IPS DF 6.9 (cell line): Measurements from ENCODE around the gene C9orf57.

Experiments used
- DNase-seq: peaks from one replicate; pipeline ENCODE4 v3.0.0-alpha.2; 2013; ENCODE audit warnings: low read depth, low spot score
- H3K27ac ChIP-seq: one replicate; pipeline ENCODE4 v1.5.1; 2013; ENCODE audit warnings: low read length, control low read depth
- H3K27me3 ChIP-seq: 2 replicates; pipeline ENCODE4 v1.6.1; 2013; ENCODE audit warnings: mild to moderate bottlenecking, low read length; ENCODE audit not compliant: control insufficient read depth, insufficient read depth
- H3K36me3 ChIP-seq: 2 replicates; pipeline ENCODE4 v1.6.1; 2013; ENCODE audit warnings: low read length; ENCODE audit not compliant: control insufficient read depth, insufficient read depth
- H3K4me1 ChIP-seq: 2 replicates; pipeline ENCODE4 v1.6.1; 2013; ENCODE audit warnings: low read length; ENCODE audit not compliant: control insufficient read depth, insufficient read depth
- H3K4me3 ChIP-seq: 2 replicates; pipeline ENCODE4 v1.5.1; 2013; ENCODE audit warnings: mild to moderate bottlenecking, low read length
- H3K9me3 ChIP-seq: 2 replicates; pipeline ENCODE4 v1.6.1; 2013; ENCODE audit warnings: low read length, inconsistent platforms; ENCODE audit not compliant: control insufficient read depth, insufficient read depth
- WGBS: extraction: QIAGEN DNeasy Blood & Tissue Kit; methylation state at CpG from one replicate; pipeline ENCODE4 v1.1.7; 2013; ENCODE audit warnings: mixed read lengths, missing lambda C conversion rate; ENCODE audit not compliant: insufficient read length, insufficient coverage; 5-methylcytosine and 5-hydroxymethylcytosine counted together

C9orf57 gene

GRCh38 chr9:72046630-72047456 lies 13.6 kb downstream of the C9orf57 start:
- WGBS = 66% methylated on average over 2 of the region's 8 CpGs
- no peak for DNase-seq
- Histone ChIP-seq H3K4me1 (no peaks in the 10 kb centered on the region; the same call in 1 of the 2 replicates), H3K27me3 (no peaks in the 10 kb centered on the region), H3K4me3 (no peak overlapping the region), H3K36me3 (no peaks in the 10 kb centered on the region), H3K27ac (no peak overlapping the region), H3K9me3 (no peaks in the 10 kb centered on the region)

- no peaks in the 10 kb centered on the region for H3K27me3 ChIP-seq
- no peak for DNase-seq
- H3K4me1 ChIP-seq = no peaks in the 10 kb centered on the region; the same call in 1 of the 2 replicates
- no peak overlapping the region for H3K4me3 ChIP-seq
- H3K27ac ChIP-seq = no peak overlapping the region
- H3K36me3 ChIP-seq = no peaks in the 10 kb centered on the region
- WGBS = no CpG with 5 or more reads among the region's 4 CpGs
- no peaks in the 10 kb centered on the region for H3K9me3 ChIP-seq
Observed at GRCh38 chr9:72044095-72044494, 16.3 kb downstream of the C9orf57 start.

GRCh38 chr9:72043576-72043975 lies 16.8 kb downstream of the C9orf57 start:
- Histone ChIP-seq H3K27ac (no peak overlapping the region), H3K4me3 (no peak overlapping the region), H3K27me3 (no peaks in the 10 kb centered on the region), H3K9me3 (no peaks in the 10 kb centered on the region), H3K36me3 (no peaks in the 10 kb centered on the region), H3K4me1 (no peaks in the 10 kb centered on the region; the same call in 1 of the 2 replicates)
- DNase-seq = no peak
- WGBS = no CpG with 5 or more reads among the region's 2 CpGs

GRCh38 chr9:72042928-72043327 lies 17.5 kb downstream of the C9orf57 start:
- no peak for DNase-seq
- no peaks in the 10 kb centered on the region; the same call in 1 of the 2 replicates for H3K4me1 ChIP-seq
- H3K27me3 ChIP-seq = no peaks in the 10 kb centered on the region
- H3K36me3 ChIP-seq = no peaks in the 10 kb centered on the region
- WGBS = no CpG with 5 or more reads among the region's 3 CpGs
- H3K27ac ChIP-seq = no peak overlapping the region
- no peaks in the 10 kb centered on the region for H3K9me3 ChIP-seq
- no peak overlapping the region for H3K4me3 ChIP-seq

- Histone ChIP-seq H3K27ac (no peak overlapping the region), H3K4me3 (no peak overlapping the region), H3K36me3 (no peaks in the 10 kb centered on the region), H3K27me3 (no peaks in the 10 kb centered on the region), H3K9me3 (no peaks in the 10 kb centered on the region), H3K4me1 (no peaks in the 10 kb centered on the region)
- WGBS = no CpG with 5 or more reads among the region's 7 CpGs
- no peak for DNase-seq
Observed at GRCh38 chr9:72041775-72042194, 18.6 kb downstream of the C9orf57 start.

GRCh38 chr9:72041369-72041768 lies 19.0 kb downstream of the C9orf57 start:
- DNase-seq = no peak
- Histone ChIP-seq H3K27me3 (no peaks in the 10 kb centered on the region), H3K4me1 (no peaks in the 10 kb centered on the region), H3K9me3 (no peaks in the 10 kb centered on the region), H3K4me3 (no peak overlapping the region), H3K27ac (no peak overlapping the region), H3K36me3 (no peaks in the 10 kb centered on the region)
- no CpG with 5 or more reads among the region's 3 CpGs for WGBS

GRCh38 chr9:72039532-72039931 lies 20.9 kb downstream of the C9orf57 start:
- Histone ChIP-seq H3K9me3 (no peaks in the 10 kb centered on the region), H3K27me3 (no peaks in the 10 kb centered on the region), H3K4me3 (no peak overlapping the region), H3K27ac (no peak overlapping the region), H3K4me1 (no peaks in the 10 kb centered on the region), H3K36me3 (no peaks in the 10 kb centered on the region)
- no CpG with 5 or more reads among the region's 8 CpGs for WGBS
- DNase-seq = no peak

GRCh38 chr9:72038890-72039410 lies 21.5 kb downstream of the C9orf57 start:
- no peaks in the 10 kb centered on the region for H3K36me3 ChIP-seq
- DNase-seq = peak; percentile 73
- H3K27ac ChIP-seq = no peak overlapping the region
- WGBS = no CpG with 5 or more reads among the region's 13 CpGs
- H3K9me3 ChIP-seq = no peaks in the 10 kb centered on the region
- no peaks in the 10 kb centered on the region for H3K27me3 ChIP-seq
- no peaks in the 10 kb centered on the region for H3K4me1 ChIP-seq
- no peak overlapping the region for H3K4me3 ChIP-seq

GRCh38 chr9:72038408-72038807 lies 22.0 kb downstream of the C9orf57 start:
- no peak for DNase-seq
- no CpG with 5 or more reads among the region's 4 CpGs for WGBS
- Histone ChIP-seq H3K4me3 (no peak overlapping the region), H3K4me1 (no peaks in the 10 kb centered on the region), H3K27me3 (no peaks in the 10 kb centered on the region), H3K36me3 (no peaks in the 10 kb centered on the region), H3K9me3 (no peaks in the 10 kb centered on the region), H3K27ac (no peak overlapping the region)

- no CpG with 5 or more reads among the region's 4 CpGs for WGBS
- Histone ChIP-seq H3K4me1 (no peaks in the 10 kb centered on the region), H3K36me3 (no peaks in the 10 kb centered on the region), H3K4me3 (no peak overlapping the region), H3K9me3 (no peaks in the 10 kb centered on the region), H3K27me3 (no peaks in the 10 kb centered on the region), H3K27ac (no peak overlapping the region)
- no peak for DNase-seq
Observed at GRCh38 chr9:72037571-72037970, 22.8 kb downstream of the C9orf57 start.

GRCh38 chr9:72030767-72031166 lies 29.6 kb downstream of the C9orf57 start:
- Histone ChIP-seq H3K27me3 (no peaks in the 10 kb centered on the region), H3K27ac (no peak overlapping the region), H3K9me3 (no peaks in the 10 kb centered on the region), H3K4me1 (no peaks in the 10 kb centered on the region), H3K36me3 (no peaks in the 10 kb centered on the region), H3K4me3 (no peak overlapping the region)
- no CpG with 5 or more reads among the region's 2 CpGs for WGBS
- DNase-seq = no peak
